ENCODE data around the gene CYB5A. TPM values are rescaled to one million over a fixed set of nuclear protein-coding genes. Genes with fewer than 3 reads are reported as not detected.

CYB5A gene
- total RNA-seq, 1 donor from 2014 or later: 101 TPM

DNA sequence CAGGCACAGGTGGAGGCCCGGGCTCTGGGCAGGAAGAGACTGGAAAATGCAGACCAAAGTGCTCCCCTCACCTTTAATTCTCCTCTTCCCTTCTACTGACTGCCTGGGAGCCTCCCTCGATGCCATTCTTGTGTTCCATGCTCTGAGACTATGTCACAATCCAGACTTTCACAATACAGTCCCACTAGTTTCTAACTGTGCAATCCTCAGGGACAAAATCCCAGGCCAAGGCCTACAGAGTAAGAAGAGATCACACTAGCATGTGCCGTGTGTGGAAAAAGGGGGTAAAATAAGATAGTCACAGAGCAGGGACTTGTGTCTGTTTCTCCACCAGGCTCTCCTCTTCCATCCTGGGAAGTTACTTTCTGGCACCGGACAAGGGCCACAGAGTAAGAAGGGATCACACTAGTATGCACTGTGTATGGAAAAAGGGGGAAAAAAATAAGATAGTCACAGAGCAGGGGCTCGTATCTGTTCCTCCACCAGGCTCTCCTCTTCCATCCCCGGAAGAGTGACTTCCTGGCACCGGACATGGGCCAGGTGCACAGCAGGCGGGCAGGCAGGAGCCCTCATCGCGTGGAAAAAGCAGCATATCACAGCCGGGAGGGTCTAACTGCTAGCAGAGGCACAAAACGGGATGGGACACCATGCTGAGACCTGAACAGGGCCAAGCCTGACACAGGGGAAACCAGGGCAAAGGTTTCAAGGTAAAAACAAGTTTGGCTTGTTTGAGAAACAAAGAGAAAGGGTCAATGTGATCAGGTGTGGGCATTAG, 9.6 kb downstream of the CYB5A start:
- intact Hi-C loops (cut with DNase I): no loop called here
- DNase-seq (ENCODE audit: missing footprints) (peak; percentile 46), ATAC-seq (peak; percentile 73)

DNA sequence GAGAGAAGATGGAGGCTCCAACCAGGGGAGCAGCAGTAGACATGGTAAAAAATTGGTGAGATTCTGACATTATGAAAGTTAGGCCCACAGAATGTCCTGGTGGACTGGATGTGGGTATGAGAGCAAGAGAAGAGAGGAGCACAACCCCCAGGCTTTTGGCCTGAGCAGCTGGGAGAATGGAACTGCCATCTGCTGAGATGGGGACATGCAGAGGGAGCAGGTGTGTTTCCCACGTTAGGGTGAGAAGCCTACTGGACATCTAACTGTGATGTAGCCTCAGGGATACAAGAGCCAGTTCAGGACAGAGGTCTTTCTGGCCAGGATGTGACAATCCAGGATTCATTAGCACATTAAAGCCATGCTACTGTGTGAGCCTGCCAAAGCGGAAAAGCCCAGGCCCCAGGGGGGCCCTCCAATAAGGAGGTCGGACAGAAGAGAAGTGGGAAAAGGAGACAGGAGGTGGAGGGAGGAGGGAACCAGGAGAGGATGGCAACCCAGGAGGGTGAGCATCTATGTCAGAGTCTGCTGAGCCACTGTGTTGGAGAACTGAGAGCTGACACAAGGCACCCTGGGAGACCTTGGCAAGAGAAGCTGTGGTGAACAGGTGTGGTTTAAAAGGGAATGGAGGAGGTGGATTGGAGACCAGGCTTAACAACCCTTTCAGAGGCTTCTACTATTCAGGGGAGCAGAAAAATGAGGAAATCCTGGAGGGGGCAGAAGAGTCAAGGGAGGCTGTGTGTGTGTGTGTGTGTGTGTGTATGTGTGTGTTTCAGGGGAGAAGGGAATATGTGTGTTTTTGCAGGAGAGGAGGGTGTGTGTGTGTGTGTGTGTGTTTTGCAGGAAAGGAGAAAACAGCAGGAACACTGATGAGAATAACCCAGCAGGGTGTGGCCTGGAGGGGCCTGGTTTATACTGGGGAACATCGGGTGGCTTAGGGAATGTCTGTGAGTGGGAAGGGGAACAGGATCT, 10.5 kb downstream of the CYB5A start:
- intact Hi-C loops (cut with DNase I): no loop called here
- ATAC-seq: no peak
- DNase-seq (ENCODE audit: missing footprints): no peak

DNA sequence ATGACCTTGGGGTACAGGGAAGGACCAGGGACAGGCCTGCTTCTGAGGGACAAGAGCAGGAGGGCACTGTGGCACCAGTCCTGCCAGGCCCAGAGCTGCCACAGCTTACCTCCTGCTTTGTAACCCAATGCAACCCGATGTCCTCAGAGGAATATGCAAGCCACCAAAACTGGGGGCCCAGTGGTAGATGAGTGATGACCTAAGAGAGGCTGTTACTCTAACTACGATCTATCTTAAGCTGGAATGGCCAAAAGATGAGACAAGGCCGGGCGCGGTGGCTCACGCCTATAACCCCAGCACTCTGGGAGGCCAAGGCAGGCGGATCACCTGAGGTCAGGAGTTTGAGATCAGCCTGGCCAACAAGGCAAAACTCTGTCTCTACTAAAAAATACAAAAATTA, 12.8 kb downstream of the CYB5A start:
- no peak for DNase-seq (ENCODE audit: missing footprints)
- ATAC-seq: no peak
- intact Hi-C loops (cut with DNase I): no loop called here

DNA sequence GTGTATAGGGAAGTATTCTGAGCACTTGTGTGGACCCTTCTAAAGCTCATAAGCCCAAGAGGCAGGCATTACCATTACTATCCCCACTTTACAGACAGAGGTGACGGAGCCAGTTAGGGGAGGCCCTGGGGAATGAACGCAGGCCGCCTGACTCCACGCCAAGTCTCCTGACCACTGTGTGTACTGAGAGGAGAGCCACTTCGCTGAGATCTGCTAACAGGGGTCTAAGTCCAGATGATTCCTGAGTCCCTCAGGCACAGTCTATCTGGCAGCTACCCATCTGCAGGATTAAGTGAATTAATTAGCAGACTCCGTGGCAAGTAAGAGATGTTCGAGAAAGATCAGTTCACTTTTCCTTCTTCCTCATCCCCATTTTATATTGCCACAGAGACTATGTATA, 13.7 kb downstream of the CYB5A start:
- peak; percentile 79 for DNase-seq (ENCODE audit: missing footprints)
- ATAC-seq: peak; percentile 35
- intact Hi-C loops (cut with DNase I): no loop called here

DNA sequence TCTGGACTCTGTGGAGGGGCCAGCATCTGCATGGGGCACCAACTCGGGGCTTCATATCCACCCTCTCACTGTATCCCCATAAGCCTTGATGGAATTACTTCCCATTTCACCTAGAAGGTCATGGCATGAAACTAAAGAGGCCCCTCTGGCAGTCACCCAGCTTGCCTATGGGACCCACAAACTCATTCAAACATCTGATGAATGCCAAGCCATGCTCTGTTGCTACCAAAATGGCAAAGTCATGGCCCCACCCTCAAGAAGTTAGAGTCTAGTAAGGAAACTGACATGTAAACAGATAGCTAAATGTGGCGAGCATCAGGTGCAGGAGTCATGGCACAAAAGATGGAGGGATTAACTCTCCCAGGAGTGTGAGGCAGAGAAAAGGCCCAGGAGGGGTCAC, 14.5 kb downstream of the CYB5A start:
- intact Hi-C loops (cut with DNase I): no loop called here

DNA sequence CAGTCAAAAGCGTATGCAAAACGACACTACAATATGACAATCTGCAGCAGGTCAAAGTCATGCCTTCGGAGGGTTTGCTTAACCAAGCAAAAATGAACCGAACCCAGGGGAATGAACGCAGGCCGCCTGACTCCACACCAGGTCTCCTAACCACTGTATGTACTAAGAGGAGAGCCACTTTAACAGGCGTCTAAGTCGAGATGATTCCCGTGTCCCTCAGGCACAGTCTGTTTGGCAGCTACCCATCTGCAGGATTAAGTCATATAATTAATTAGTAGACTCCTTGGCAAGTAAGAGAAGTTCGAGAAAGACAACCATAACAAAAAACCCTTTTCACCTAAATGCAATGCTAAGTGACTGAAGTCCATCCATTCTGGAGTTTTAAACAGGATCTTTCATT, 15.2 kb downstream of the CYB5A start:
- DNase-seq (ENCODE audit: missing footprints) (no peak), ATAC-seq (no peak)
- intact Hi-C loops (cut with DNase I): no loop called here

More for the DNA sequence above, 14.5 kb downstream of the CYB5A start:
- ATAC-seq (no peak), DNase-seq (ENCODE audit: missing footprints) (no peak)

DNA sequence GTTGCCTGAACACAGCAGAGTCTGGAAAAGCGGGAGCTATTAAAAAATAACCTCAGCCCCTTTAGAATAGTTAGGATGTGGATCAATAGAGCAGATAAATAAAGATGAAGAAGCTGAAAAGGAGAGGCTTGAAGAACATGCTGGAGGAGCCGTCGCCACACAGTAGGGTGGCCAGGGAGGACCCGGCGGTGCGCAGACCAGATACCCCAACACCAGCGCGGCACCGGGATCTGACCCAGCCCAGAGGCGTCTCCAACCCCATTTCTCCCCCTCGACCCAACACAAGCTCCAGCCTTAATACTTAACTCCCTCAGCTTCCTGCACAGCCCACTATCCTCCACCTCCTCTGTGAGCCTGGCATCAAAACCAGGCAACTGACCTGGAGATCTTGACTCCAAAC, 16.0 kb downstream of the CYB5A start:
- ATAC-seq (no peak), DNase-seq (ENCODE audit: missing footprints) (no peak)
- intact Hi-C loops (cut with DNase I): no loop called here

DNA sequence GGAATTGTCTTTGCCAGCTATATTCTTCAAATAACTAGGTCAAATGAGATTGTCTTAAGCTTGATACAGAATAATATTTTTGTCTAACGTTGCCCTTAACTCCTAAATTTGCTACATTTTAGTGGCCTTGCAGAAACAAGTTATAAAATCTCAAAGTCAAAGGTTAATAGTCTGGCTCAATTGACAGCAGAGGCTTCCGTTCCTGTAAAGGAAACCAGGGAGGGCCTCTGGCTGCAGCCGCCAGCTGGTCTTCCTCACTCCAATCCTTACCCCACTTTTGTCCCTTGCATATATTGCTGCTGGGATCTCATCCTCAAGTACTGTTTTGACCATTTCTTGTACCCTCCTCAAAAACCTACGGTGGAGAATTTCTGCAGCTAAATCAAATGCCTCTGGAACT, 17.1 kb downstream of the CYB5A start:
- DNase-seq (ENCODE audit: missing footprints): no peak
- intact Hi-C loops (cut with DNase I): no loop called here
- no peak for ATAC-seq

DNA sequence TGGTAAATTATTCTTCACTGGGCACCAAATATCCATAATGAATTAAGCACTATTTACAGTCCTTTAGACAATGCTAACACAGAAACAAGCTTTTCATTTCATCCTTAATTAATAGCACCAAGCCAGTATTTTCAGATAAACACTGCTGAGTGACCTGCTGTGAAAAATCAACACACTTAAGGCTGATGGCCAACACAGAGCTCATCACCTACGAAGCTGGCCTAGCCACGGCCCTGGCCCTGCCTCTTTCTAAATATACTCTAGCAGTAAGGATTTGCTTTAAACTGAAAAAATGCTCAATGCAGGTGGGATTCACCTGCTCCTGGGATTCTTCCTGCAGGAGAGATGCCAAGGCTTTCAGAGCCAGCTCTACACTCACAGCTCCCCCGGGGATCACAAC, 18.4 kb downstream of the CYB5A start:
- DNase-seq (ENCODE audit: missing footprints): no peak
- ATAC-seq: no peak
- intact Hi-C loops (cut with DNase I): no loop called here

DNA sequence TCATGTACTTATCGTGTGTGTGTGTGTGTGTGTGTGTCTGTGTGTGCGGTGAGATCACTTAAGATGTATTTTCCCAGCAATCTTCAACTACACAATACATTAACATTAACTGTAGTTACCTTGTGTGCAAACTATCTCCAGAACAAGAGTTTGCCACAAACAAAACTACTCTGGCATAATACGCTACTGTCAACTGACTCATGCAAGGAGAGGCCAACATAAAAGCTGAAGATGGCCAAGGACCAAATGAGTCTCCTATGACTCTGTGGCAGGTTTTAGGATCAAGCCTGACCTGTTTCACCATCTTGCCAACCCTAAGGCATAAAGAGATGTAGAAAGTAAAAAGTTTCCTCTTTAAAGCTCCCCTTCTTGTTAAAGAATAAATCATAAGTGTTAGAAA, 20.1 kb downstream of the CYB5A start:
- intact Hi-C loops (cut with DNase I): no loop called here
- ATAC-seq (no peak), DNase-seq (ENCODE audit: missing footprints) (no peak)

DNA sequence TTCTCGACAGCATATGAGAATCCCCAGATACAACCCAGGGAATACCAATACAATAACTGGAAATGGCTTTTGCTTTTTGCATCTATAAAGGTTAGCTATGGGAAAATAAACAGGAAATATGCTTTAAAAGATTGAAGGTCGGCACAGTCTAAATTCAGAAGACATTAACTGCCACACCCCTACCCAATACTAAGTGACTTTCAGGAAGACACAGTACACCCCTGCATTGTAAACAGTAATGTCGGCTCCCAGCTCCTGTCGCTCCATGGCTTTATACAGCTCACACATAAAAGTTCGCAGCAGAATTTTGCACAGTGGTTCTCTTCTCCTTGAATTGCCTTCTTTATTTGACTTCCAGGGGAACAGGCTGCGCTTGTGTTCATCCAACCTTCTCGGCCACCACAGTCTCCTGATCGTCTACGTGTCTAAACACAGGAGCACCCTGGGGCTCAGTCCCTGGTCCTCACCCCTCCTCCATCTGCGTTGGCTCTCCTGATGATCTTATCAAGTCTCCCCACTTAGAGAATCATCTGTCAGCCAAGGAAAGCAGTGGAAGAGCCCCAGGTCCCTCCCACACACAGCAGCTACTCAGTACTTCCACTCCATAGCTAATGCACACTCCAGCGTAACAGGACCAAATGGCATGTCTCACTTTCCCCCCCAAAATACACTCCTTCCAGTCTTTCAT, 22.7 kb downstream of the CYB5A start:
- intact Hi-C loops (cut with DNase I): no loop called here
- DNase-seq (ENCODE audit: missing footprints) (no peak), ATAC-seq (peak; percentile 87)

DNA sequence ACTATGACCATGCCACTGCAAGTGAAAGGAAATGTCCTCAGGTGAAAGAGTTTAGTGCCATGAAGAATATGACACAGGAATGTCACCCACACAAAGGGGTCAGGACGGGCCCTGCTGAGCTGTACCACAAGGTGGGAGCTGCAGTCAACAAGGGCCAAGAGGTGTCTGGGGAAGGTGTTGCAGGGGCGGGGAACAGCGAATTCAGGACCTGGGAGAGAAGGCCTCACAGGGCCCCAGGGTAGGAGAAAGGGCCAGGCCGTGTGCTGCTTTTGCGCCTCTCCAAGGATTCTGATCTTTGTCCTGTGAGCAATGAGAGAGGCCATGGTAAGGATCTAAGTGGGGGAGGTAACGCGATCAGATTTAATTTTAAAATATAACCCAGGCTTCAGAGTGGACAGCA, 23.6 kb downstream of the CYB5A start:
- DNase-seq (ENCODE audit: missing footprints) (no peak), ATAC-seq (no peak)
- intact Hi-C loops (cut with DNase I): no loop called here

DNA sequence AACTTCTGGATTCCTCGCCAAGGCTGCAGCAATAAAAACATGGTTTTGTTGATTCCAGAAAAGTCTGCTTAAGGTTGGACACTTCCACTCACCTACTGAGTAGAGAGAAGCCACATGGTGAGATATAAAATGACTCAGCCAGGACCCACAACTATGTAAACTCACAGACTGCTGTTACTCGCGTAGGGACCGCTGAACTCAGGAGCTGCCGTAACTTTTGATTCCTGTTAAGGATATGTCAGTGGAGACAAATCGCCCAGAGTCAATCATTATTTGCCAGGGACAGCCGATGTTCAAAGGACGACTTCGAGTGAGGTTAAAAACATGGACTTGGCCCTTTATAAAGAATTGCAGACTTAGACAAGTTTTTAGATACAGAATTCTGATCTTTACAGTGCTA, 25.6 kb downstream of the CYB5A start:
- ATAC-seq (no peak), DNase-seq (ENCODE audit: missing footprints) (no peak)
- intact Hi-C loops (cut with DNase I): no loop called here

DNA sequence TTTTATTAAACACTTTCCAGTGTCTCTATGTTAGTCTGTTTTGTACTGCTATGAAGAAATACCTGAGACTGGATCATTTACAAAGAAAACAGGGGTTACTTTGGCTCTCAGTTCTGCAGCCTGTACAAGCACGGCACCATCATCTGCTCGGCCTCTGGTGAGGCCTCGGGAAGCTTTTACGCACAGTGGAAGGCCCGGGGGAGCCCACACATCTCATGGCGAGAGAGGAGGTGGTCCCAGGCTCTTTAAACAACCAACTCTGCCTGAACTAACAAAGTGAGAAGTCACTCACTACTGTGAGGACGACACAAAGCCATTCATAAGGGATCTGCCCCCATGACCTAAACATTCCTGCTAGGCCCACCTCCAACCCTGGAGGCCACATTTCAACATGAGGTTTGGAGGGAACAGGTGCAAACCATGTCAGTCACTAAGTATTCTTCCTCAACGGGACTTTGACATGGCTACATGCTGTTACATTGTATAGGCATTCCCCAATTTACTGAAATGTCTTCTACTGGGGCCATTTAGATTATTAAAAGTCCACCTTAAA, 26.1 kb downstream of the CYB5A start:
- DNase-seq (ENCODE audit: missing footprints): no peak
- intact Hi-C loops (cut with DNase I): no loop called here
- no peak for ATAC-seq

DNA sequence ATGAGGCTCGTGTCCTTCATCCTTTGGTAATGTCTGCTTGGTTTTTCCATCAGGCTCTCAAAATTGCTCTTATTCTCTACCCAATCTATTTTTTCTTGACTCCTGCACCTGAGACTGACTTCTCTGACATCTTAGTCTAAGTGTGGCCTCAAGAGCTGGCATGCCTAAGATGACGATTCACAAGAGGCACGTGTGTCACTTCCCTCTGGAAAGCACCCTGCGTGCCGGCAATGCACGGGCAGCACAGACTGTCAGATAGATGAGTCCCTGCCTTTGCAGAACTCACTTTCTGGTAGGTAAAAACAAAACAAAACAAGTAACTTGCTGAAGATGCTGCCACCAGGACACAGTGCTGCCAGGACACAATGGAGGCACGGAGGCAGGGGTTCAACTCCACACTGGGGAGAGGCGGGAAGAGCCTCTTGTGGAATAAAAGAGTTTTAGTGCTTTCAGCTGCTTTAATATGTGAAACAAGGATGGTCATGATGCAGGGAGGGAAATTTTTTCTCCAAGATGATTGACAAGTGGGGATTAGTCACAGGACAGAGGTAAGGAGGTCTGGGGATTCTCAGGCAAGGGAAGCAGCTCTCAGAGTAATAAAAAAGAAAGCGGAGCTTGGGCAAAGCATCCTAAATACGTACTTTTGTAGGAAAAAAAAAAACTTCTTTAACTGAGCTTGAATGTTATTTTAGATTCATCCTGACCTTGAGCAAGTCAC, 27.3 kb downstream of the CYB5A start:
- no peak for DNase-seq (ENCODE audit: missing footprints)
- intact Hi-C loops (cut with DNase I): no loop called here
- ATAC-seq: no peak

DNA sequence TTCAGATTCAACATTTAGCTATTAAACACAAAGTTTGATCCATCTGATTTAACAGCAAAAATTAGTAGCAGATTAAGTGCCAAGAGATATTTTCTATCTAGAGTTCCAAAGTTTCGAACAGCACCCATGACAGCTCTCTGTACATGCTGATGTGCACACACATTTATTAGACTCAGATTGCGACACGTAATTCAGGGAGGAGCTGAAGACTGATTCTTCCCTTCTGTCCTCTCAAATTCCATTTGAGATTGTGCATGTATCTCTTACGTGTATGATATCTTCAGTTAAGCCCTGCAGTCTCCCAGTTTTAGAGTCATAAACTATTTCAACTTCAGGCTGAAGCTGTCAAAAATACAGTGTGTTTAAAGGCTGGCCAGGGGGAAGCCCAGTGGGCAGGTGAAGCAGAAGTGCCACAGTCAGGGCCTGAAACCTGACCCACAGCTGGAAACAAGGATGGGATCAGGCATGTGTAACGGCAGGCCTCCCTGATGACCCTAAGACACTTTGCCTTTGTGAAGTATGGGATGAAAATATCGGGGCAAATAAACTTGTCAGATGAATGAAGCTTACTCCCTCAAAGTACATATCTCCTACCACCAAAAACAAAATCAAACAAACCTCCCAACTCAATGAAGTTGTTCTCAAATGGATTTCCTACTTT, 30.6 kb downstream of the CYB5A start:
- intact Hi-C loops (cut with DNase I): no loop called here
- no peak for ATAC-seq

DNA sequence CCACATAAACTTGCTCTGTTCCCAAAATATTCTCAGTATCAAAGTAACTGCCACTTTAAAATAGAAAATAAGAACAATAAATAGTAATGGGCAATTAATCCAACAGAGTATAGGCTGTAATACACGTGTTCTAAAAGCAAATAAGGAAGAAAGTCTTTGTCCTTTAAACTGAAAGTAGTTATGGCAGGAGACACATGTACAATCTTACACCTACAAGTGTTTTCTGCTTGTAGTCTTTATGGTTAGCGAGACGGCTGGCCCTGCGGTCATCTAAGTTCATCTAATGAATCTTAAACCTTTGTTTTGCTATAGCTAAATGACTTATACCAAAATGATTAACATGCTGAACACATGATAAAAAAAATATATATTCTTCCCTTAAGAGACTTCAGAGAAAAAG, 32.4 kb downstream of the CYB5A start:
- no peak for ATAC-seq
- DNase-seq (ENCODE audit: missing footprints): no peak
- intact Hi-C loops (cut with DNase I): no loop called here

More for the DNA sequence above, 30.6 kb downstream of the CYB5A start:
- DNase-seq (ENCODE audit: missing footprints): no peak

DNA sequence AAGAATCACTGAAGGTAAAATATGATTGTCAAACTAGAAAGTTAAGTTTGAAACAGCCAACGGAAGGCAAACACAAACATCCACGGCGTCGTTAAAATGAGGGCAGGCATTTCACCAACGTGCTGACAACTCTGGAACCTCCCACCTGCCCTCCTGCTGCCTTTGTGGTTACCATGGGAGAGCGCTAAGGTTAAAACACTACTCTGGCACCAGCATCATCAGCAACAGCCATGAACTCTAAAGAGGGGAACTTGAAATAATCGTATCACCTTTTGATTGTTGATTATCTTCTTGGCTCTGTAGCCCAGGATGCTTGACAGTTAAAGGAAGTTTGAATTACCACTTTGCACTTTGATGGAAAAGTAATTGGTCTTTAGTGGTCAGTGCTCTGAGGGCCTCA, 34.7 kb downstream of the CYB5A start:
- ATAC-seq: peak; percentile 72
- DNase-seq (ENCODE audit: missing footprints): no peak
- intact Hi-C loops (cut with DNase I): loop anchor here (2.0 kb wide), 1 partner anchor 34 kb away; the partner anchor contains the start of gene CYB5A

All from Right ventricle myocardium inferior (tissue), 1 donor.